Activated naive CD4-positive, alpha-beta T cell treated with anti-CD3 and anti-CD28 coated beads for 36 hours (primary cell): Measurements from ENCODE around the gene ATXN7L1. TPM values are rescaled to one million over a fixed set of nuclear protein-coding genes. Genes with fewer than 3 reads are reported as not detected.

Experiments used
- CTCF ChIA-PET: fragments of 350-600 bp; sonication (Branson Sonifier 250); formaldehyde crosslinking; loops from one replicate; lab custom pipeline; 2021; ENCODE audit warnings: antibody characterized with exemption; lab: Charles Lee
- DNase-seq: peaks from one replicate; pipeline ENCODE4 v3.0.0-alpha.2; 2020
- H3K27ac Mint-ChIP-seq: one replicate; pipeline ENCODE4 v1.8.0; 2021; ENCODE audit warnings: mild to moderate bottlenecking, mixed read lengths
- H3K27me3 Mint-ChIP-seq: one replicate; pipeline ENCODE4 v1.8.0; 2021; ENCODE audit warnings: low read depth, mixed read lengths
- H3K36me3 Mint-ChIP-seq: one replicate; pipeline ENCODE4 v1.8.0; 2021; ENCODE audit warnings: low read depth, mixed read lengths
- H3K4me1 Mint-ChIP-seq: one replicate; pipeline ENCODE4 v1.8.0; 2021; ENCODE audit warnings: low read depth, mixed read lengths
- H3K4me3 Mint-ChIP-seq: one replicate; pipeline ENCODE4 v1.8.0; 2021; ENCODE audit warnings: mild to moderate bottlenecking, moderate library complexity, mixed read lengths
- H3K9me3 Mint-ChIP-seq: one replicate; pipeline ENCODE4 v1.8.0; 2021; ENCODE audit warnings: mixed read lengths
- intact Hi-C: fragments of 100-400 bp; cut with micrococcal nuclease; formaldehyde crosslinking; loops from one replicate; pipeline ENCODE4 v1.15.1; 2023
- total RNA-seq, 2 experiments: library from RNA; stranded (reverse); gene quantifications; one replicate each; pipeline ENCODE4 v1.2.3, GENCODE V29; 2021

Gene ATXN7L1
- total RNA-seq, 2 experiments from 2014 or later, result 8.8 to 9.2 TPM

DNA sequence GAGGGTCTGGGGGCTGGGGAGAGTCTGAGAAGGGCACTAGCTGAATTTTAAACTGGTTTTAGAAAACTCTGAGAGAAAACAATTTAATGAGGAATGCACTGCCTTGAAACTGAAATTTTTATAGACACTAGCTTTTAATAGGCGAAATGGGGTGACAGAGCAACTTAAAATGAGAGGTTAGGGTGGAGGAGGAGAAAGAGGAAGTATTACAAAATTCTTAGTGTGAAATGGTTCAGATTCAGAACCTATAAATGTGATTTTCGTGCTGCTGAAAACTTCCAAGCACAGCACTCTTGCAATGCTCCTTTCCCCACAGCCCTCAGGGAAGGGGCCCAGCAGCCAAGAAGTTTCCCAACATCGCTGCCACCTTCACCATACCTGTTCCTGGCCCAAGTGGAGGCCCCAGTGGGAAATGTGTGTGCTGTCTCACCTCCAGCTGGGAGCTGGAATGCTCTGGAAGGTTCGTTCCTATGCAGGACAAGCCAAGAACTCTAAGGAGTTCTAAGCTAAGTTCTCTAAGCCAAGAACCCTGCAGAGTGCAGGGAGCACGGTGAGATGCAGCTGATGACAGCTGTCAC lies 60.0 kb downstream of the ATXN7L1 start:
- Mint-ChIP-seq H3K9me3 (no peaks in the 10 kb centered on the region), H3K4me1 (peaks cover 11% of the 10 kb centered on the region), H3K4me3 (no peak overlapping the region), H3K27me3 (no peaks in the 10 kb centered on the region), H3K36me3 (no peaks in the 10 kb centered on the region), H3K27ac (no peak overlapping the region)
- intact Hi-C loops, result no loop called here
- CTCF ChIA-PET, result interaction anchor here (0.6 to 1.0 kb wide), 2 partner anchors 44 to 55 kb away, joined by 4 to 5 read pairs; no protein-coding TSS in a partner anchor
- DNase-seq, result no peak

- CTCF ChIA-PET, result interaction anchor here (1.0 kb wide), 1 partner anchor 55 kb away, joined by 4 read pairs; no protein-coding TSS in a partner anchor
- intact Hi-C loops, result no loop called here
- no peak overlapping the region for H3K27ac Mint-ChIP-seq
- no peaks in the 10 kb centered on the region for H3K9me3 Mint-ChIP-seq
- no peaks in the 10 kb centered on the region for H3K27me3 Mint-ChIP-seq
- DNase-seq, result no peak
- peaks cover 12% of the 10 kb centered on the region for H3K4me1 Mint-ChIP-seq
- no peaks in the 10 kb centered on the region for H3K36me3 Mint-ChIP-seq
- no peak overlapping the region for H3K4me3 Mint-ChIP-seq
These were observed 60.8 kb downstream of the ATXN7L1 start for GRCh38 chr7:105815576-105815975.

GRCh38 chr7:105814481-105814880 lies 61.9 kb downstream of the ATXN7L1 start:
- no peaks in the 10 kb centered on the region for H3K27me3 Mint-ChIP-seq
- no peaks in the 10 kb centered on the region for H3K36me3 Mint-ChIP-seq
- CTCF ChIA-PET, result interaction anchor here (0.7 kb wide), 1 partner anchor 18 kb away, joined by 3 read pairs; no protein-coding TSS in a partner anchor
- H3K4me3 Mint-ChIP-seq, result no peak overlapping the region
- DNase-seq, result no peak
- no peaks in the 10 kb centered on the region for H3K9me3 Mint-ChIP-seq
- H3K27ac Mint-ChIP-seq, result no peak overlapping the region
- peaks cover 21% of the 10 kb centered on the region for H3K4me1 Mint-ChIP-seq
- intact Hi-C loops, result no loop called here

- intact Hi-C loops, result no loop called here
- Mint-ChIP-seq H3K9me3 (no peaks in the 10 kb centered on the region), H3K36me3 (no peaks in the 10 kb centered on the region), H3K4me1 (peaks cover 49% of the 10 kb centered on the region), H3K27me3 (no peaks in the 10 kb centered on the region), H3K4me3 (no peak overlapping the region), H3K27ac (no peak overlapping the region)
- DNase-seq, result no peak
- CTCF ChIA-PET, result no interaction called here
These were observed 65.1 kb downstream of the ATXN7L1 start for GRCh38 chr7:105811189-105811847.

GRCh38 chr7:105810556-105810955 lies 65.8 kb downstream of the ATXN7L1 start:
- no peak overlapping the region for H3K27ac Mint-ChIP-seq
- no peak overlapping the region for H3K4me3 Mint-ChIP-seq
- intact Hi-C loops, result no loop called here
- H3K9me3 Mint-ChIP-seq, result no peaks in the 10 kb centered on the region
- H3K36me3 Mint-ChIP-seq, result no peaks in the 10 kb centered on the region
- H3K27me3 Mint-ChIP-seq, result no peaks in the 10 kb centered on the region
- DNase-seq, result peak; percentile 25
- CTCF ChIA-PET, result no interaction called here
- H3K4me1 Mint-ChIP-seq, result peaks cover 56% of the 10 kb centered on the region

DNA sequence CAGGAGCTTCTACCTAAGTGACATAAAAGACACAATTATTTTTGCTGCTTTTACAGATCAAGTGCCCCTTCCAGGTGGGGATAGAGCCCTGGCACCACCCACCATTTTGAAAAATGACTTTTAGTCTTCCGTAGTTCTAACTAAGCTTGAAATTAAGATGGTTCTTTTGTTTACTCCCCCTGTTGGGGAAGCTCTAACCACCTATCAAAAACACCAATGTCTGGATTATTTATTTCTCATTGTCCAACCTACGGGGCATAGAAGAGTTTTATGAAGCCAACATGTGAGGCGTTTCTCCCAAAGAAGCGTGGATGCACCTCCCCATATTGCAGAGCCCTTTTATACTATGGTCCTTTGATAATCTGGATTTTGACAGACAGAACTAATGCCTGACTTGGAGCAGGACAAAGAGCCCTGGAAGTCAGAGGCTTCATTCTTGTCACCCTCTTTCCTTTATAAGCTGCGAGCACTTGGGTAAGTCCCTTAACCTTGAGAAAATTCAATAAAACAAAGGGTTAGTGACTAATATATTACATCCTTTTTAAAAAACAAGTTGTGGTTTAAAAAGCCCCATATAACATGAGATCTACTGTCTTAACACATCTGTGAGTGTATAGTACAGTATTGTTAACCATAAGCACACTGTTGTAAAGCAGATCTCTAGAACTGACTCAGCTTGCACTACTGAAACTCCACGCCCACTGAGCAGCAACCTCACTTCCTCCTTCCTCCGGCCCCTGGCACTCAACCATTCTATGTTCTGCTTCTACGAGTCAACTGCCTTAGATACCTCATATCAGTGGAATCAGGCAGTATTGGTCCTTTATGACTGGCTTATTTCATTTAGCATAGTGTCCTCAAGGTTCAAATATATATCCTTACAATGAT lies 67.5 kb downstream of the ATXN7L1 start:
- H3K36me3 Mint-ChIP-seq, result no peaks in the 10 kb centered on the region
- no peak overlapping the region for H3K4me3 Mint-ChIP-seq
- CTCF ChIA-PET, result interaction anchor here (0.6 to 1.6 kb wide), 7 partner anchors 44 to 215 kb away, joined by 3 to 7 read pairs (median 4); no protein-coding TSS in a partner anchor
- H3K27me3 Mint-ChIP-seq, result peaks cover 3% of the 10 kb centered on the region
- intact Hi-C loops, result loop anchor here (1.0 to 5.0 kb wide), 25 partner anchors 9 to 1056 kb away; partner anchors contain the start of genes KMT2E, PIK3CG and RINT1
- peak; percentile 96 for DNase-seq
- peaks cover 58% of the 10 kb centered on the region for H3K4me1 Mint-ChIP-seq
- H3K9me3 Mint-ChIP-seq, result no peaks in the 10 kb centered on the region
- peak overlapping the region; percentile 38 for H3K27ac Mint-ChIP-seq

DNA sequence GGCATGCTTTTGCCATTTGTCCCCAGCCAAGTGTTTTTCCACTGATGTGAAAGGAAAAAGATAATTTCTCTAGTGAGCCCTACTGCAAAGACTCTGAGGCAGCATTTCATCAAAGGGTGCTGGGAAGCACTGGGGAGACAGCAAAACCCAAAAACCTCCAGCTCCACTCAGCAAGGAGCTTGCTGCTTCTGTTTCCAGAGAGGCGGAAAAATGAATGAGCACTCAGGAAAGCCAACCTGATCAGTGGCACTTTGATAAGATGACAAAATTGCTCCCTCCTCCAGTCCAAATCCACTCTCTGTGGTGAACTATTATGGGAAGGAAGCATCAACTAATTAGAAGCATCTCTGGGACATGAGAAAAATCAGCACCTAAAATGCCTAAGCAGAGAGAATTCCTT lies 68.2 kb downstream of the ATXN7L1 start:
- no peak overlapping the region for H3K27ac Mint-ChIP-seq
- peaks cover 3% of the 10 kb centered on the region for H3K27me3 Mint-ChIP-seq
- no peaks in the 10 kb centered on the region for H3K9me3 Mint-ChIP-seq
- CTCF ChIA-PET, result interaction anchor here (0.6 to 1.5 kb wide), 6 partner anchors 40 to 214 kb away, joined by 3 to 7 read pairs (median 3); no protein-coding TSS in a partner anchor
- peaks cover 58% of the 10 kb centered on the region for H3K4me1 Mint-ChIP-seq
- intact Hi-C loops, result loop anchor here (5.0 kb wide), 6 partner anchors 276 to 909 kb away; partner anchors contain the start of genes KMT2E and RINT1
- no peak overlapping the region for H3K4me3 Mint-ChIP-seq
- no peak for DNase-seq
- no peaks in the 10 kb centered on the region for H3K36me3 Mint-ChIP-seq

DNA sequence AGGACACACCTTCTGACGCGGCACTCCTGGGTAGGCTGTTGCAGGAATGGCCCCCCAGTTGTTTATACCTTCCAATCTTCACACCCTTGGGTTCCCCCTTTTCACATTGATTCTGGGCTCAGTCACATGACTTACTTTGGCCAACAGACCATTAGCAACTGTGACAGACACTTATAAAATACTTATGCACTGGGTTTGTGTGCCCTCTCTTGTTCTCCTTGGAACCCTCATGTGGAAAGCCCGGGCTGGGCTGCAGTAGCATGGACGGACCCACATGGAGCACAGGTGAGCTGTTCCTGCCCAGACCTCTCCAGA lies 69.0 kb downstream of the ATXN7L1 start:
- Mint-ChIP-seq H3K27me3 (peaks cover 3% of the 10 kb centered on the region), H3K4me1 (peaks cover 60% of the 10 kb centered on the region), H3K4me3 (no peak overlapping the region), H3K9me3 (no peaks in the 10 kb centered on the region), H3K27ac (peak overlapping the region; percentile 40), H3K36me3 (no peaks in the 10 kb centered on the region)
- intact Hi-C loops, result loop anchor here (2.0 to 5.0 kb wide), 7 partner anchors 275 to 910 kb away; partner anchors contain the start of genes KMT2E and RINT1
- CTCF ChIA-PET, result interaction anchor here (1.0 kb wide), 1 partner anchor 117 kb away, joined by 3 read pairs; no protein-coding TSS in a partner anchor
- DNase-seq, result no peak

DNA sequence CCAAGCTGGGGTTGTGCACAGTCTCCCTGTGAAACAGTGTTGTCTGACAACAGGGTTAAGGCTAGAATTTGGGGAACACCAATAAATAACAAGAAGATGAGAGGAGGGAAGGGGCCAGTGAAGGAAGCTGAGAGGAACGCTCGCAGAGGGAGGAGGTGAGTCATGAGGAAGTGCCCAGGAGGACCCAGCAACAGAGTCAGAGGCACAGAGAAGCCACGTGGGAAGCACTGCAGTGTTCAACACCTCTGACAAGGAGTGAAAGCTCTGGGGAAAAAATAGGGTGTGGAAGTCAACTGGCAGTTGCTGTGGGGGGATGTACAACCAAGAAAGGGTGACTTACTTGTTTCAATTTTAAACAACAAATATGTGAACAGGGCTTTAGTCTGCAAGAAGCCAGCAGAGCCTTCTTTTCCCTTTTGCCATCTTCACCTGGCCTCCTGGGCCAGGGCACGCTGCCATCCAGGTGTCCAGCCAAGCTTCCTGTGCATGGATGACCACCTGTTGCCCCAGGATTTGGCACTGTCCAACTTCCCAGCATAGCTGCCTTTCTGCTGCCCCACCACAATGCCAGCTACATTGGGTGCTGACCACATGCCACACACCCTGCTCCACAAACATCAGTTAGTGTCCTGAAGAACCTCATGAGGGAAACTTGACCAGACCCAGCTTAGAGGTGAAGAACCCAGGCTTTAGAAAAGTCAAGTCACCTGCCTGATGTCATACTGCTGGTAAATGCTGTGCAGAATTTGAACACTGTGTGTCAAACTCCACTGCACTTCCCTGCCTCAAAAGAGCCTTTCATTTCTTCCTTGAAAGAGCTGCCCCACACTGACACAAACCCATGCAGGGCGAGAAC lies 69.6 kb downstream of the ATXN7L1 start:
- CTCF ChIA-PET, result interaction anchor here (0.6 to 2.4 kb wide), 7 partner anchors 9 to 218 kb away, joined by 3 to 7 read pairs (median 3); no protein-coding TSS in a partner anchor
- H3K4me3 Mint-ChIP-seq, result peak overlapping the region; percentile 7
- H3K4me1 Mint-ChIP-seq, result peaks cover 60% of the 10 kb centered on the region
- no peaks in the 10 kb centered on the region for H3K36me3 Mint-ChIP-seq
- DNase-seq, result peak; percentile 90
- H3K27ac Mint-ChIP-seq, result peak overlapping the region; percentile 40
- no peaks in the 10 kb centered on the region for H3K9me3 Mint-ChIP-seq
- intact Hi-C loops, result loop anchor here (2.0 to 5.0 kb wide), 7 partner anchors 275 to 910 kb away; partner anchors contain the start of genes KMT2E and RINT1
- H3K27me3 Mint-ChIP-seq, result peaks cover 3% of the 10 kb centered on the region

DNA sequence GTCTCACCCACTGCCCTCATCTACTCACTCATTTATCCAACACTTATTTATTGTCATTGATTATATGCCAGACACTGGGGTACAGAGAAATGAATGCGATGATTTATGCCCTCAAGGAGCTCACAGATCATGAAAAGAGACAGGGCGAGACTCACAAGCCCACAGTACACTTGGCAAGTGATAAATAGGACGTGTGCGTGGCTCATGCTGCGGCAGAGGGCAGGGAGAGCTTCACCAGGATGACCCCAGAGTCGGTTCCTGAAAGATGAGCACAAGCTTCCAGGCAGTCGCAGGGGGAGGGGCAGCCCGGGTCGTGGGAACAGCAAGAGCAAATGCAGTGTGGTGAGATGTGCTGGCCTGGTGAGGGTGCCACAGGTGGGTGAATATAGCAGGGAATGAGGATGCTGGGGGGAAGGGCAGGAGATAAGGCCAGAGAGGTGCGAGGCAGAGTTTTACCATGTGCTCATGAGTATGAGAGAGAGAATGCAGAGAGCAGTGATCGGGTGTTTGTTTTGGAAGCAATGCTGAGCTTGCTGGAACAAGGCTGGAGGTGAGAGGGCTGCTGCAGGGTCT lies 70.9 kb downstream of the ATXN7L1 start:
- Mint-ChIP-seq H3K36me3 (no peaks in the 10 kb centered on the region), H3K27me3 (peaks cover 3% of the 10 kb centered on the region), H3K27ac (no peak overlapping the region), H3K4me1 (peaks cover 62% of the 10 kb centered on the region), H3K9me3 (no peaks in the 10 kb centered on the region), H3K4me3 (no peak overlapping the region)
- DNase-seq, result no peak
- CTCF ChIA-PET, result interaction anchor here (0.7 to 2.4 kb wide), 4 partner anchors 20 to 203 kb away, joined by 3 to 7 read pairs (median 4); no protein-coding TSS in a partner anchor
- intact Hi-C loops, result loop anchor here (2.0 to 5.0 kb wide), 7 partner anchors 273 to 912 kb away; partner anchors contain the start of genes KMT2E and RINT1

GRCh38 chr7:105803429-105803736 lies 73.0 kb downstream of the ATXN7L1 start:
- peaks cover 53% of the 10 kb centered on the region for H3K4me1 Mint-ChIP-seq
- DNase-seq, result no peak
- no peak overlapping the region for H3K27ac Mint-ChIP-seq
- CTCF ChIA-PET, result interaction anchor here (1.8 kb wide), 1 partner anchor 146 kb away, joined by 4 read pairs; no protein-coding TSS in a partner anchor
- H3K36me3 Mint-ChIP-seq, result no peaks in the 10 kb centered on the region
- intact Hi-C loops, result no loop called here
- no peaks in the 10 kb centered on the region for H3K9me3 Mint-ChIP-seq
- no peak overlapping the region for H3K4me3 Mint-ChIP-seq
- H3K27me3 Mint-ChIP-seq, result peaks cover 3% of the 10 kb centered on the region
